A549 (cell line): Measurements from ENCODE around the gene NUDC. TPM values are rescaled to one million over a fixed set of nuclear protein-coding genes. Genes with fewer than 3 reads are reported as not detected.
"Not testable (repeated sequence)": the region's sequence is repeated elsewhere in the genome, so short reads cannot be mapped to it uniquely, and the experiment has no call there.

Experiments used
- ATAC-seq, 2 experiments: fragments of 200-7000 bp in 1 of 2; fragments of >200 bp in 1 of 2; cut with Nextera tagmentation in 1 of 2; cut with Tn5 transposase in 1 of 2; 3 replicates each; pipeline versions ENCODE4 v1.8.0 to v1.9.1; 2018 to 2020; ENCODE audit warnings: mild to moderate bottlenecking in 1 of 2, moderate library complexity in 1 of 2
- CTCF ChIA-PET: fragments of 300-600 bp; sonication (Branson Sonifier 250); formaldehyde crosslinking; extraction: SDS; loops from one replicate; lab custom pipeline; 2021; ENCODE audit warnings: antibody characterized with exemption, inconsistent platforms; lab: Yijun Ruan, JAX
- POLR2A ChIA-PET: fragments of 350-600 bp; formaldehyde crosslinking; extraction: SDS; loops from one replicate; lab custom pipeline; 2021; ENCODE audit warnings: antibody characterized with exemption, inconsistent platforms; lab: Yijun Ruan, JAX
- DNase-seq, 2 experiments: peaks; one replicate each; pipeline versions ENCODE4 v3.0.0 to v3.0.0-alpha.2; 2011 to 2016; ENCODE audit warnings: low read depth in 1 of 2, low spot score in 1 of 2
- FAIRE-seq: peaks from 2 replicates; lab custom pipeline; 2011; peaks lifted over from hg19 to GRCh38; lab: Jason Lieb, UNC
- H3K27ac ChIP-seq, 2 experiments: fragments of >200 bp; sonication (Bioruptor Twin); formaldehyde crosslinking; 3 replicates each; pipeline ENCODE4 v1.5.1; 2016 to 2017
- H3K4me1 ChIP-seq: fragments of >200 bp; sonication (Bioruptor Twin); formaldehyde crosslinking; 3 replicates; pipeline ENCODE4 v1.6.1; 2016
- H3K4me2 ChIP-seq: fragments of >200 bp; sonication (Bioruptor Twin); formaldehyde crosslinking; 3 replicates; pipeline ENCODE4 v1.6.1; 2016
- H3K4me3 ChIP-seq: fragments of >200 bp; sonication (Bioruptor Twin); formaldehyde crosslinking; 3 replicates; pipeline ENCODE4 v1.5.1; 2016
- H3K9me3 ChIP-seq: fragments of >200 bp; sonication (Bioruptor Twin); formaldehyde crosslinking; 3 replicates; pipeline ENCODE4 v1.6.1; 2016
- BHLHE40 ChIP-seq: IDR thresholded peaks from 2 replicates; pipeline ENCODE4 v1.6.1; 2012; ENCODE audit warnings: low read depth, low read length, inconsistent platforms
- EP300 ChIP-seq, 2 experiments: fragments of >200 bp; sonication (Bioruptor Twin); formaldehyde crosslinking; IDR thresholded peaks; 2 replicates in 1 of 2; 3 replicates in 1 of 2; pipeline ENCODE4 v1.6.1; 2016 to 2017
- HOXB5 ChIP-seq: fragments of 250-450 bp; sonication (Bioruptor Pico); IDR thresholded peaks from 2 replicates; pipeline ENCODE4 v1.5.0; 2020; ENCODE audit warnings: mild to moderate bottlenecking, moderate library complexity
- JUN ChIP-seq, 2 experiments: fragments of >200 bp; sonication (Bioruptor Twin); formaldehyde crosslinking; IDR thresholded peaks; 2 replicates in 1 of 2; 3 replicates in 1 of 2; pipeline ENCODE4 v1.6.1; 2016 to 2017
- KDM5A ChIP-seq: fragments of 200-600 bp; sonication (generic); IDR thresholded peaks from 2 replicates; pipeline ENCODE4 v1.6.1; 2016; ENCODE audit warnings: antibody characterized with exemption, mild to moderate bottlenecking
- MAFK ChIP-seq: fragments of 450-650 bp; IDR thresholded peaks from 2 replicates; pipeline ENCODE4 v1.6.1; 2014; ENCODE audit not compliant: partially characterized antibody
- MAZ ChIP-seq: fragments of 150-350 bp; IDR thresholded peaks from 2 replicates; pipeline ENCODE4 v1.6.1; 2014; ENCODE audit warnings: antibody characterized with exemption, low read depth, low read length, borderline replicate concordance
- NFE2L2 ChIP-seq: fragments of 150-350 bp; conservative IDR thresholded peaks from 2 replicates; pipeline ENCODE4 v1.6.1; 2014; ENCODE audit warnings: low read length
- PHF8 ChIP-seq: fragments of 200-600 bp; sonication (generic); IDR thresholded peaks from 2 replicates; pipeline ENCODE4 v1.6.1; 2016; ENCODE audit warnings: low read depth, mild to moderate bottlenecking, antibody characterized with exemption, moderate library complexity, borderline replicate concordance
- POLR2A ChIP-seq: IDR thresholded peaks from 2 replicates; pipeline ENCODE4 v1.6.1; 2012; ENCODE audit warnings: mild to moderate bottlenecking, low read length
- RFX5 ChIP-seq: fragments of 450-650 bp; IDR thresholded peaks from 2 replicates; pipeline ENCODE4 v1.7.1; 2014; ENCODE audit warnings: antibody characterized with exemption, mild to moderate bottlenecking, moderate library complexity
- TP53 ChIP-seq: fragments of 250-450 bp; sonication (Bioruptor Pico); IDR thresholded peaks from 2 replicates; pipeline ENCODE4 v1.5.0; 2021; ENCODE audit warnings: mild to moderate bottlenecking, moderate library complexity
- ZSCAN20 ChIP-seq: fragments of 250-450 bp; sonication (Bioruptor Pico); IDR thresholded peaks from 2 replicates; pipeline ENCODE4 v1.8.0; 2022; ENCODE audit warnings: mild to moderate bottlenecking, moderate library complexity
- WGBS: methylation state at CpG from one replicate; pipeline ENCODE4 v1.1.6; 2017; ENCODE audit errors: missing lambda C conversion rate; 5-methylcytosine and 5-hydroxymethylcytosine counted together
- polyA minus RNA-seq: library from RNA; depleted of rRNA, polyadenylated mRNA; stranded (reverse); fragments of >200 nt; gene quantifications from 2 replicates; pipeline ENCODE4 v1.2.3, GENCODE V29; 2011; rRNA and poly(A)+ RNA removed
- polyA plus RNA-seq, 4 experiments: library from polyadenylated mRNA; depleted of rRNA in 3 of 4; stranded (reverse); fragments of >200 nt; fragmentation: RNase III in 1 of 4; extraction: RNeasy Plus Mini Kit Qiagen cat#74134 plus additional on column Dnase treatment in 1 of 4; gene quantifications; 2 replicates in 3 of 4; 3 replicates in 1 of 4; pipeline ENCODE4 v1.2.3, GENCODE V29; 2011 to 2017
- TF ChIP-seq, protein P1 (sequence below): fragments of 250-450 bp; sonication (Bioruptor Pico); IDR thresholded peaks from 2 replicates; pipeline ENCODE4 v1.5.0; 2020; ENCODE audit warnings: low read depth, mild to moderate bottlenecking, moderate library complexity
- TF ChIP-seq, protein P2 (sequence below): fragments of 200-600 bp; sonication (generic); IDR thresholded peaks from 2 replicates; pipeline ENCODE4 v1.6.1; 2016; ENCODE audit warnings: antibody characterized with exemption, mild to moderate bottlenecking, moderate library complexity
- TF ChIP-seq, protein P3 (sequence below): IDR thresholded peaks from 2 replicates; pipeline ENCODE4 v1.6.1; 2012
- TF ChIP-seq, protein P4 (sequence below): IDR thresholded peaks from 2 replicates; pipeline ENCODE4 v1.6.1; 2012
- TF ChIP-seq, protein P5 (sequence below): fragments of >200 bp; sonication (Bioruptor Twin); formaldehyde crosslinking; IDR thresholded peaks from 3 replicates; pipeline ENCODE4 v1.6.1; 2016
- TF ChIP-seq, protein P6 (sequence below): IDR thresholded peaks from 2 replicates; pipeline ENCODE4 v1.6.1; 2012; ENCODE audit warnings: low read depth, borderline replicate concordance

Gene NUDC
- polyA plus RNA-seq (2011; rRNA removed) (54.8 and 79.0 TPM in 2 replicates), polyA plus RNA-seq (2017; fragmentation: RNase III; extraction: RNeasy Plus Mini Kit Qiagen cat#74134 plus additional on column Dnase treatment) (133 to 150 TPM (median 134 TPM) in 3 replicates), polyA minus RNA-seq (31.3 and 32.5 TPM in 2 replicates)
- polyA plus RNA-seq (2012; cell fraction: cytosol; rRNA removed), result 112 and 137 TPM in 2 replicates
- 50.6 and 56.6 TPM in 2 replicates for polyA plus RNA-seq (2012; cell fraction: nucleus; rRNA removed)

DNA sequence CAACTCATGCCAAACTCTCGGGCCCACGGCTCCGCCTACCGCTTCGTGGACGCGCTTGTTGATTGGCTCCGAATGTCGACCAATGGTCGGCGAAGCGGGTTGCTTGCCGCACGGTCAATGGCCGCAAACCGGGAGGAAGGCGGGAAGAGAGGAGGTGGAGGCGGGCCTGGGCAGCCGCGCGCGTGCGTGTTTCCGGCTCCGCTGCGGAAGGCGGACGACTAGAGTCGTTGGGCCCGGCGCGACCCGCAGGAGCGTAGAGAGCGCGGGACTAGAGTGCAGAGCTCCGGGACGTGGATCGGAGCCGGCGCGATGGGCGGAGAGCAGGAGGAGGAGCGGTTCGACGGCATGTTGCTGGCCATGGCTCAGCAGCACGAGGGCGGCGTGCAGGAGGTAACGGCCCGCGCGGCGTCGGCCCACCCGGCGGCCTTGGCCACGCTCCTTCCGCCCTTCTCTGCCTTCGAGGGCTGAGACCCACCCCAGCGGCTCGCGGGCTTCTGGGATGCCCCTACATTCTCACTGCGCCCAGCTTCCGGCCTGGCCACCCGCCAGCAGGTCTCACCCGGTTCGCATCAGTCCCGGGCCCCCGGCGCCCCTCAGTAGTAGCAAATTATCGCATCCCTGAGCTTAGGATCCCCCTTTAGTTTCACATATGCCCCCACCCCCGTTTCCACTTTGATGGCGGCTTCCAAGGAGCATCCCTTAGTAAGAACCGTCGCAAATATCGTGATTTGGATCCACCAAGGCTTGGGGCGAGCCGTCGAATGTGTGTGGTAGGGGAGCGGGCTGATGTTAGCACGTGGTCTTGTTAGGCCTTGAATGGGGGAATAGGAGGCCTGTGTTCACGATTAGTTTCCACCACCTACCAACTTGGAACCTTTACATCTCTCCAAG, at the start of gene NUDC:
Gene NUDC (plus strand): TSS at position 204 of the 891 bp plus-strand sequence. CDS start 106 bp downstream, at position 310.
- Histone ChIP-seq H3K4me2 (peak within 1 kb of the TSS; percentile 99), H3K4me3 (peak within 1 kb of the TSS; percentile 98), H3K27ac (peak within 1 kb of the TSS; percentile 90 to 98), H3K4me1 (peaks cover 18% of the 10 kb centered on the region), H3K9me3 (no peaks in the 10 kb centered on the region)
- POLR2A ChIA-PET, result no interaction called here
- FAIRE-seq (no peak), ATAC-seq (peak; percentile 98), DNase-seq (peak; percentile 90 to 95)
- WGBS, result 4% methylated on average over 17 of the region's 83 CpGs
- CTCF ChIA-PET, result interaction anchor here (1.4 kb wide), 1 partner anchor 35 kb away, joined by 3 read pairs; no protein-coding TSS in a partner anchor
- no peak for TF ChIP-seq NFE2L2
- peak in 1 of 2 experiments; percentile 80; a peak in 3 of 5 replicates for TF ChIP-seq JUN (IDR thresholded peaks at IDR 0.05)
- TF ChIP-seq POLR2A, result peak; percentile 74
- TF ChIP-seq, protein P1, sequence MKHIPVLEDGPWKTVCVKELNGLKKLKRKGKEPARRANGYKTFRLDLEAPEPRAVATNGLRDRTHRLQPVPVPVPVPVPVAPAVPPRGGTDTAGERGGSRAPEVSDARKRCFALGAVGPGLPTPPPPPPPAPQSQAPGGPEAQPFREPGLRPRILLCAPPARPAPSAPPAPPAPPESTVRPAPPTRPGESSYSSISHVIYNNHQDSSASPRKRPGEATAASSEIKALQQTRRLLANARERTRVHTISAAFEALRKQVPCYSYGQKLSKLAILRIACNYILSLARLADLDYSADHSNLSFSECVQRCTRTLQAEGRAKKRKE (CRISPR knock-in tag), result peak; percentile 18; the same call in 1 of the 2 replicates
- peak; percentile 64 for TF ChIP-seq HOXB5
- TF ChIP-seq, protein P2, sequence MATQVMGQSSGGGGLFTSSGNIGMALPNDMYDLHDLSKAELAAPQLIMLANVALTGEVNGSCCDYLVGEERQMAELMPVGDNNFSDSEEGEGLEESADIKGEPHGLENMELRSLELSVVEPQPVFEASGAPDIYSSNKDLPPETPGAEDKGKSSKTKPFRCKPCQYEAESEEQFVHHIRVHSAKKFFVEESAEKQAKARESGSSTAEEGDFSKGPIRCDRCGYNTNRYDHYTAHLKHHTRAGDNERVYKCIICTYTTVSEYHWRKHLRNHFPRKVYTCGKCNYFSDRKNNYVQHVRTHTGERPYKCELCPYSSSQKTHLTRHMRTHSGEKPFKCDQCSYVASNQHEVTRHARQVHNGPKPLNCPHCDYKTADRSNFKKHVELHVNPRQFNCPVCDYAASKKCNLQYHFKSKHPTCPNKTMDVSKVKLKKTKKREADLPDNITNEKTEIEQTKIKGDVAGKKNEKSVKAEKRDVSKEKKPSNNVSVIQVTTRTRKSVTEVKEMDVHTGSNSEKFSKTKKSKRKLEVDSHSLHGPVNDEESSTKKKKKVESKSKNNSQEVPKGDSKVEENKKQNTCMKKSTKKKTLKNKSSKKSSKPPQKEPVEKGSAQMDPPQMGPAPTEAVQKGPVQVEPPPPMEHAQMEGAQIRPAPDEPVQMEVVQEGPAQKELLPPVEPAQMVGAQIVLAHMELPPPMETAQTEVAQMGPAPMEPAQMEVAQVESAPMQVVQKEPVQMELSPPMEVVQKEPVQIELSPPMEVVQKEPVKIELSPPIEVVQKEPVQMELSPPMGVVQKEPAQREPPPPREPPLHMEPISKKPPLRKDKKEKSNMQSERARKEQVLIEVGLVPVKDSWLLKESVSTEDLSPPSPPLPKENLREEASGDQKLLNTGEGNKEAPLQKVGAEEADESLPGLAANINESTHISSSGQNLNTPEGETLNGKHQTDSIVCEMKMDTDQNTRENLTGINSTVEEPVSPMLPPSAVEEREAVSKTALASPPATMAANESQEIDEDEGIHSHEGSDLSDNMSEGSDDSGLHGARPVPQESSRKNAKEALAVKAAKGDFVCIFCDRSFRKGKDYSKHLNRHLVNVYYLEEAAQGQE, result no peak
- TF ChIP-seq MAFK, result no peak
- no peak for TF ChIP-seq EP300 (IDR thresholded peaks at IDR 0.05)
- no peak for TF ChIP-seq KDM5A
- no peak for TF ChIP-seq ZSCAN20
- TF ChIP-seq, protein P3, sequence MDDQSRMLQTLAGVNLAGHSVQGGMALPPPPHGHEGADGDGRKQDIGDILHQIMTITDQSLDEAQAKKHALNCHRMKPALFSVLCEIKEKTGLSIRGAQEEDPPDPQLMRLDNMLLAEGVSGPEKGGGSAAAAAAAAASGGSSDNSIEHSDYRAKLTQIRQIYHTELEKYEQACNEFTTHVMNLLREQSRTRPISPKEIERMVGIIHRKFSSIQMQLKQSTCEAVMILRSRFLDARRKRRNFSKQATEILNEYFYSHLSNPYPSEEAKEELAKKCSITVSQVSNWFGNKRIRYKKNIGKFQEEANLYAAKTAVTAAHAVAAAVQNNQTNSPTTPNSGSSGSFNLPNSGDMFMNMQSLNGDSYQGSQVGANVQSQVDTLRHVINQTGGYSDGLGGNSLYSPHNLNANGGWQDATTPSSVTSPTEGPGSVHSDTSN, result peak; percentile 48
- TF ChIP-seq PHF8, result peak; percentile 73; the same call in 1 of the 2 replicates
- TF ChIP-seq TP53 (CRISPR knock-in tag), result peak; percentile 41; the same call in 1 of the 2 replicates
- no peak for TF ChIP-seq BHLHE40
- TF ChIP-seq MAZ, result no peak
- TF ChIP-seq, protein P4, sequence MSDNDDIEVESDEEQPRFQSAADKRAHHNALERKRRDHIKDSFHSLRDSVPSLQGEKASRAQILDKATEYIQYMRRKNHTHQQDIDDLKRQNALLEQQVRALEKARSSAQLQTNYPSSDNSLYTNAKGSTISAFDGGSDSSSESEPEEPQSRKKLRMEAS, result peak; percentile 91
- TF ChIP-seq, protein P5, sequence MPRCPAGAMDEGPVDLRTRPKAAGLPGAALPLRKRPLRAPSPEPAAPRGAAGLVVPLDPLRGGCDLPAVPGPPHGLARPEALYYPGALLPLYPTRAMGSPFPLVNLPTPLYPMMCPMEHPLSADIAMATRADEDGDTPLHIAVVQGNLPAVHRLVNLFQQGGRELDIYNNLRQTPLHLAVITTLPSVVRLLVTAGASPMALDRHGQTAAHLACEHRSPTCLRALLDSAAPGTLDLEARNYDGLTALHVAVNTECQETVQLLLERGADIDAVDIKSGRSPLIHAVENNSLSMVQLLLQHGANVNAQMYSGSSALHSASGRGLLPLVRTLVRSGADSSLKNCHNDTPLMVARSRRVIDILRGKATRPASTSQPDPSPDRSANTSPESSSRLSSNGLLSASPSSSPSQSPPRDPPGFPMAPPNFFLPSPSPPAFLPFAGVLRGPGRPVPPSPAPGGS, result peak; percentile 31; the same call in 1 of the 3 replicates
- TF ChIP-seq, protein P6, sequence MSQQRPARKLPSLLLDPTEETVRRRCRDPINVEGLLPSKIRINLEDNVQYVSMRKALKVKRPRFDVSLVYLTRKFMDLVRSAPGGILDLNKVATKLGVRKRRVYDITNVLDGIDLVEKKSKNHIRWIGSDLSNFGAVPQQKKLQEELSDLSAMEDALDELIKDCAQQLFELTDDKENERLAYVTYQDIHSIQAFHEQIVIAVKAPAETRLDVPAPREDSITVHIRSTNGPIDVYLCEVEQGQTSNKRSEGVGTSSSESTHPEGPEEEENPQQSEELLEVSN, result peak; percentile 83
- TF ChIP-seq RFX5, result no peak
- TF ChIP-seq, all 56 proteins: peak for 10

DNA sequence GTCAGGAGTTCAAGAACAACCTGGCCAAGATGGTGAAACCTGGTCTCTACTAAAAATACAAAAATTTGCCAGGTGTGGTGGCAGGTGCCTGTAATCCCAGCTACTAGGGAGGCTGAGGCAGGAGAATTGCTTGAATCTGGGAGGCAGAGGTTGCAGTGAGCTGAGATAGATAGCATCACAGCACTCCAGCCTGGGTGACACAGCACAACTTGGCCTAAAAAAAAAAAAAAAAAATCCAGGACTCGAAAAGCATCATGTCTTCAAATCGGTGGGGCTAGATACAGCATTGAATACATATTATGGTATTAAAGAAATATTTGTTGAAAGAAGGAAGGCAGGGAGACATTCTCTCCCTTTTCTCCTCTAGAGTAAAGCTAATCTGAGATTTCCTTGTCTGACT, 48.4 kb upstream of the NUDC start:
- FAIRE-seq, H3K27ac ChIP-seq: not testable (repeated sequence)

More for the DNA sequence above, 48.4 kb upstream of the NUDC start:
- not testable (repeated sequence) for H3K4me3 ChIP-seq, H3K4me2 ChIP-seq, ATAC-seq, H3K4me1 ChIP-seq, DNase-seq, H3K9me3 ChIP-seq
- ChIA-PET POLR2A (interaction anchor here (0.7 kb wide), 1 partner anchor 28 kb away, joined by 3 read pairs; no protein-coding TSS in a partner anchor), CTCF (interaction anchor here (0.6 to 10.7 kb wide), 9 partner anchors 15 to 456 kb away, joined by 3 to 69 read pairs (median 5); no protein-coding TSS in a partner anchor)
- WGBS, result 77% methylated on average over 2 of the region's 2 CpGs
